ENCODE results near the gene B4GALT4. TPM values are rescaled to one million over a fixed set of nuclear protein-coding genes. Genes with fewer than 3 reads are reported as not detected.

Gene B4GALT4
- total RNA-seq, 2 donors from 2014 or later = 17.1 to 19.6 TPM

DNA sequence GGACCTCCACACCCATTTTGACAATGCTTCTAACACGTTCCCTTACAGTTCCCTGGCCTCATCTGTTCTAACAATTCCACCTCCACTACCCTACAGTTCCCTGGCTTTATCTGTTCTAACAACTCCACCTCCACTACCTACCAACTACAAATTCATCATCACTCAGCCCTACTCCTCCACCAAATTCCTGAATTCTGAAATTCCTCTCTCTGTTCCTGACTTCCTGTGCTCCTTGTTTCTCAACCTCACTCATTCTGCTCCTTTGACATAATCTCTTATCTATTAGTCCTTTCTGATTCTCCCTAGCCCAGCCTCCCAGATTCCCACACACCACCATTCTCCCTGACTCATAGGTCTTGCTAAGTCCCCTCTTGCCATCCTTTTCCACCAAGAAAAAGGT, 44.8 kb downstream of the B4GALT4 start:
- no peaks in the 10 kb centered on the region for H3K4me1 ChIP-seq (ENCODE audit: control insufficient read depth in 1 of 2, low read depth in 2 of 2)
- no peaks in the 10 kb centered on the region for H3K27me3 ChIP-seq (replicated peaks; ENCODE audit: insufficient read depth)
- no peaks in the 10 kb centered on the region for H3K36me3 ChIP-seq
- no peak overlapping the region for H3K4me3 ChIP-seq
- ATAC-seq (ENCODE audit: insufficient number of reproducible peaks, low FRiP score, low read depth) (no peak), DNase-seq (ENCODE audit: low spot score) (no peak)
- no peak overlapping the region for H3K27ac ChIP-seq
- no peaks in the 10 kb centered on the region for H3K9me3 ChIP-seq
- TF ChIP-seq, protein P1, sequence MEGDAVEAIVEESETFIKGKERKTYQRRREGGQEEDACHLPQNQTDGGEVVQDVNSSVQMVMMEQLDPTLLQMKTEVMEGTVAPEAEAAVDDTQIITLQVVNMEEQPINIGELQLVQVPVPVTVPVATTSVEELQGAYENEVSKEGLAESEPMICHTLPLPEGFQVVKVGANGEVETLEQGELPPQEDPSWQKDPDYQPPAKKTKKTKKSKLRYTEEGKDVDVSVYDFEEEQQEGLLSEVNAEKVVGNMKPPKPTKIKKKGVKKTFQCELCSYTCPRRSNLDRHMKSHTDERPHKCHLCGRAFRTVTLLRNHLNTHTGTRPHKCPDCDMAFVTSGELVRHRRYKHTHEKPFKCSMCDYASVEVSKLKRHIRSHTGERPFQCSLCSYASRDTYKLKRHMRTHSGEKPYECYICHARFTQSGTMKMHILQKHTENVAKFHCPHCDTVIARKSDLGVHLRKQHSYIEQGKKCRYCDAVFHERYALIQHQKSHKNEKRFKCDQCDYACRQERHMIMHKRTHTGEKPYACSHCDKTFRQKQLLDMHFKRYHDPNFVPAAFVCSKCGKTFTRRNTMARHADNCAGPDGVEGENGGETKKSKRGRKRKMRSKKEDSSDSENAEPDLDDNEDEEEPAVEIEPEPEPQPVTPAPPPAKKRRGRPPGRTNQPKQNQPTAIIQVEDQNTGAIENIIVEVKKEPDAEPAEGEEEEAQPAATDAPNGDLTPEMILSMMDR (IDR thresholded peaks at IDR 0.05) = no peak

- Histone ChIP-seq H3K4me1 (ENCODE audit: control insufficient read depth in 1 of 2, low read depth in 2 of 2) (no peaks in the 10 kb centered on the region), H3K36me3 (no peaks in the 10 kb centered on the region), H3K27ac (no peak overlapping the region), H3K9me3 (no peaks in the 10 kb centered on the region), H3K27me3 (replicated peaks; ENCODE audit: insufficient read depth) (no peaks in the 10 kb centered on the region), H3K4me3 (no peak overlapping the region)
- DNase-seq (ENCODE audit: low spot score) = no peak
- TF ChIP-seq, protein P1 (IDR thresholded peaks at IDR 0.05) = no peak
- ATAC-seq (ENCODE audit: insufficient number of reproducible peaks, low FRiP score, low read depth) = no peak
These were observed 45.6 kb downstream of the B4GALT4 start for GRCh38 chr3:119195151-119195476.

DNA sequence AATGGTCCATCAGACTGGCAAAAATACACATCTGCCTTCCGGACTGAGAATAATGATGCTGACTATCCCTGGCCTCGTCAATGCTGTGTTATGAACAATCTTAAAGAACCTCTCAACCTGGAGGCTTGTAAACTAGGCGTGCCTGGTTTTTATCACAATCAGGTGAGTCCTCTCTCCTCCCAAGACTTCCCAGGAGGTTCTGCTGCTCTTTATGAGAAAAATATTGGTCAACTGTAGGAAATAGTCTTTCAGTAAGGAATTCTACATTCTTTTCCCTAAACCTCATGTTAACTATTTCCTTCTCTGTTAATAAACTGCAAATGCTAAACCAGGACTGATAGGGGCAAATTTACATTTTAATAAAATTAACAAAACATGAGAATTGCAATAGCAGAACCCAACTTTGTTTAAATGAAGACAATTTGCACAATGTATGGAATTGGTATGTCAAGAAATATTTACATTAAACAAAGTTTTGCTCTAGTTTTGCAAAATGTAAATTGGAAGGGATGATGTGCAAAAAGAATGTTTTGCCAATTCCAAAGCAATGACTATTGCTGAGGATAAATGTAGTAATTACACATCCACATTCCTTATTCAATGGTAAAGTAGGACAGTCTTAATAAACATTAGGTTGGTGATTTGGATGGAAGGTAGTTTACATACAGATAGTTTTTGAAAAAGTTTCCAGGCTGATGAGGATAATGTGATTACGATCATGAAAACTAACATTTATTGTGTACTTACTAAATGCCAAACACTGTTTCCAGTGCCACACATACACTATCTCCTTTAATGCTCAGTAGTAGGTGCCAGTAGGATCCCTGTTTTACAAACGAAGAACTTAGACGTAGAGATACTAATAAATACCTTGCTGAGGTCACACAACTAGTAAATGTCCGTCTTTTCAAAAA, 46.2 kb downstream of the B4GALT4 start:
- no peak for ATAC-seq (ENCODE audit: insufficient number of reproducible peaks, low FRiP score, low read depth)
- no peak overlapping the region for H3K27ac ChIP-seq

DNA sequence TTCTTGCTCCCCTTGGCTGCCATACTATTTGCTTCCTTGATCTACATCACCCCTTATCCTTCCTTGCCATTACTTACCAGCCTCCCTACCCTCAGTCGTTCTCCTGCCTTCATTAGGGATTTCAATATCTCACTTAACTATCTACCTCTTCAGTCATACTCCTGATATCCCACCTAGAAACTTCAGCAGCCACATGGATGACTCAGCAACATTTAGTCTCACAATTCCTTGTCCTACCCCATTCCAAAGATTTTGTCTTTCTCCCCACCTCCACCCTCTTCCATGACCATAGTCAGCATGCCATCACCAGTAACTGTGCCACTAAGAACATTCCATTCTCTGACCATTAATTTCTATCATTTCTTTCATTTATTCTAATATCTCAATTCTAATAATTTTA, 48.9 kb downstream of the B4GALT4 start:
- Histone ChIP-seq H3K9me3 (no peaks in the 10 kb centered on the region), H3K36me3 (no peaks in the 10 kb centered on the region), H3K27me3 (replicated peaks; ENCODE audit: insufficient read depth) (no peaks in the 10 kb centered on the region), H3K4me3 (no peak overlapping the region), H3K27ac (no peak overlapping the region), H3K4me1 (ENCODE audit: control insufficient read depth in 1 of 2, low read depth in 2 of 2) (no peaks in the 10 kb centered on the region)
- TF ChIP-seq, protein P1 (IDR thresholded peaks at IDR 0.05) = no peak
- DNase-seq (ENCODE audit: low spot score) = no peak
- ATAC-seq (ENCODE audit: insufficient number of reproducible peaks, low FRiP score, low read depth) = no peak

More for the DNA sequence above, 46.2 kb downstream of the B4GALT4 start:
- no peak overlapping the region for H3K4me3 ChIP-seq
- H3K4me1 ChIP-seq (ENCODE audit: control insufficient read depth in 1 of 2, low read depth in 2 of 2) = no peaks in the 10 kb centered on the region
- H3K27me3 ChIP-seq (replicated peaks; ENCODE audit: insufficient read depth) = no peaks in the 10 kb centered on the region
- TF ChIP-seq, protein P1 (IDR thresholded peaks at IDR 0.05) = no peak
- H3K9me3 ChIP-seq = no peaks in the 10 kb centered on the region
- no peaks in the 10 kb centered on the region for H3K36me3 ChIP-seq
- no peak for DNase-seq (ENCODE audit: low spot score)

GRCh38 chr3:119187266-119187665, 53.4 kb downstream of the B4GALT4 start:
- Histone ChIP-seq H3K36me3 (no peaks in the 10 kb centered on the region), H3K27ac (no peak overlapping the region), H3K9me3 (no peaks in the 10 kb centered on the region), H3K4me1 (ENCODE audit: control insufficient read depth in 1 of 2, low read depth in 2 of 2) (no peaks in the 10 kb centered on the region), H3K4me3 (no peak overlapping the region), H3K27me3 (replicated peaks; ENCODE audit: insufficient read depth) (no peaks in the 10 kb centered on the region)
- no peak for ATAC-seq (ENCODE audit: insufficient number of reproducible peaks, low FRiP score, low read depth)
- TF ChIP-seq, protein P1 (IDR thresholded peaks at IDR 0.05) = no peak
- no peak for DNase-seq (ENCODE audit: low spot score)
